Panc1 (cell line): ENCODE data around the gene NPTXR.

ENCODE experiments used
- CTCF ChIP-seq: fragments of 450-650 bp; IDR thresholded peaks from 2 replicates; pipeline ENCODE4 v1.5.1; 2017; ENCODE audit warnings: mild to moderate bottlenecking
- POLR2AphosphoS5 ChIP-seq: IDR thresholded peaks from 2 replicates; pipeline ENCODE4 v1.6.1; 2012; ENCODE audit warnings: mild to moderate bottlenecking, low read depth, low read length, moderate library complexity
- SIN3A ChIP-seq: IDR thresholded peaks from 2 replicates; pipeline ENCODE4 v1.6.1; 2012; ENCODE audit warnings: low read depth, mild to moderate bottlenecking, low read length, moderate library complexity, borderline replicate concordance; ENCODE audit not compliant: insufficient read depth
- TF ChIP-seq, protein P1 (sequence below), 2 experiments: IDR thresholded peaks; 2 replicates each; pipeline ENCODE4 v1.6.1; 2011 to 2012; ENCODE audit warnings: low read depth in 2 of 2, control low read depth in 1 of 2, low read length in 1 of 2, mild to moderate bottlenecking in 1 of 2, moderate library complexity in 1 of 2; ENCODE audit not compliant: insufficient read depth in 1 of 2

DNA sequence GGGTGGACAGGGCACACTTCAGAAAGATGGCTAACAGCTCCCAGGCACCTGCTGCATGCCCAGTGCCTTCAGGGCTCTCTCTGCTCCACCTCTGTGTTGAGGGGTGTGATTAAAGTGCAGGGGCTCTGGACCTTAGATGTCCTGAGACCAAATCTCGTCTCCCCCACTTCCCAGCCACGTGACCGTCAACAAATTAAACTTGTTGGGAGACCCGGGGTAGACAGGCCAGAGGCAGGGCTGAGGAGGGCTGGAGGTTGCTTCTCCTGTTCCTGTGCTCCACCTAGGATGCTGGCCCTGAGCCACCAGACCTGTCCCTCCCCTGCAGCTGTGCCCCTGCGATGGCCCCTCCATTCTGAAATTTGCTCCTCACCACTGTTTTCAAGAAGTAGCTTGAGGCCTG is 17.0 kb downstream of the NPTXR start:
- TF ChIP-seq CTCF = no peak
- TF ChIP-seq POLR2AphosphoS5 = no peak
- TF ChIP-seq SIN3A = no peak
- TF ChIP-seq, protein P1, sequence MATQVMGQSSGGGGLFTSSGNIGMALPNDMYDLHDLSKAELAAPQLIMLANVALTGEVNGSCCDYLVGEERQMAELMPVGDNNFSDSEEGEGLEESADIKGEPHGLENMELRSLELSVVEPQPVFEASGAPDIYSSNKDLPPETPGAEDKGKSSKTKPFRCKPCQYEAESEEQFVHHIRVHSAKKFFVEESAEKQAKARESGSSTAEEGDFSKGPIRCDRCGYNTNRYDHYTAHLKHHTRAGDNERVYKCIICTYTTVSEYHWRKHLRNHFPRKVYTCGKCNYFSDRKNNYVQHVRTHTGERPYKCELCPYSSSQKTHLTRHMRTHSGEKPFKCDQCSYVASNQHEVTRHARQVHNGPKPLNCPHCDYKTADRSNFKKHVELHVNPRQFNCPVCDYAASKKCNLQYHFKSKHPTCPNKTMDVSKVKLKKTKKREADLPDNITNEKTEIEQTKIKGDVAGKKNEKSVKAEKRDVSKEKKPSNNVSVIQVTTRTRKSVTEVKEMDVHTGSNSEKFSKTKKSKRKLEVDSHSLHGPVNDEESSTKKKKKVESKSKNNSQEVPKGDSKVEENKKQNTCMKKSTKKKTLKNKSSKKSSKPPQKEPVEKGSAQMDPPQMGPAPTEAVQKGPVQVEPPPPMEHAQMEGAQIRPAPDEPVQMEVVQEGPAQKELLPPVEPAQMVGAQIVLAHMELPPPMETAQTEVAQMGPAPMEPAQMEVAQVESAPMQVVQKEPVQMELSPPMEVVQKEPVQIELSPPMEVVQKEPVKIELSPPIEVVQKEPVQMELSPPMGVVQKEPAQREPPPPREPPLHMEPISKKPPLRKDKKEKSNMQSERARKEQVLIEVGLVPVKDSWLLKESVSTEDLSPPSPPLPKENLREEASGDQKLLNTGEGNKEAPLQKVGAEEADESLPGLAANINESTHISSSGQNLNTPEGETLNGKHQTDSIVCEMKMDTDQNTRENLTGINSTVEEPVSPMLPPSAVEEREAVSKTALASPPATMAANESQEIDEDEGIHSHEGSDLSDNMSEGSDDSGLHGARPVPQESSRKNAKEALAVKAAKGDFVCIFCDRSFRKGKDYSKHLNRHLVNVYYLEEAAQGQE (IDR thresholded peaks at IDR 0.05; ENCODE audit: insufficient read depth in 1 of 2, low read depth in 2 of 2, low read length in 1 of 2) = no peak
